Gastrocnemius medialis (tissue), 4 donors: Measurements from ENCODE around the gene ELMO2.

Experiments
- CTCF ChIP-seq, 5 experiments: fragments of 450-650 bp in 3 of 5; fragments of 200-600 bp in 2 of 5; sonication (generic) in 2 of 5; IDR thresholded peaks in 4 of 5; conservative IDR thresholded peaks in 1 of 5; 1 replicate in 4 of 5; 2 replicates in 1 of 5; pipeline ENCODE4 v1.5.1; 2016 to 2019; ENCODE audit warnings: antibody characterized with exemption in 5 of 5, mild to moderate bottlenecking in 3 of 5, moderate library complexity in 3 of 5
- POLR2A ChIP-seq, 2 donors: fragments of 450-650 bp; IDR thresholded peaks; one replicate each; pipeline ENCODE4 v1.6.1; 2017; ENCODE audit warnings: antibody characterized with exemption in 2 of 2, mild to moderate bottlenecking in 2 of 2, moderate library complexity in 2 of 2

DNA sequence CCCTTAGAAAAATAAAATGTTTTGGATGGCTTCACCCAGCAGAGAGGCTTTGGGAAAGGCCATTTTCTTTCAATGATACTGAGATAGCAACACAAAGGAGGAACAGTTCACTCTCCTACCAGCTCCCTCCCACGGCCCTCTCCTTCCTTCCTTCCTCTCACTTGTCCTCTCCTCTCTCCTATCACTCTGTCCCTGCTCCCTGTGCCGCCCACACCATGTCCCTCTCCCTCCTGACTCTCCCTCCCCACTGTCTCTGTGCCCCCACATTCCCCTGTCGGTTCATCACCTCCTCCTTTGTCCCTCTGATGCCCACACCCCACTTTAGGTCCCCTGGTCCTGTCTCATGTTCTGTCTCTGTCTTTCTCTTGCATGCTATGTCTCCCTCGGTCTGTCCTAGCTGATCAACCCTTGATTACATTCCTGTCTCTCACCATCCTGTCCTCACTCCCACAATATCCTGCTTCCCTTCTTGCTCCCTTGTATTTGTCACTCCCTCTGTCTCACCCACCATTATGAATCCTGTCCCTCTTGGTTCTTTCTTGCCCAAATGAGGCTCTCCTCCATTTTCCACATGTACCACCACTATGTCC lies 30.1 kb downstream of the ELMO2 start:
- TF ChIP-seq CTCF (IDR thresholded peaks at IDR 0.05 in 4 of 5, conservative IDR thresholded peaks at IDR 0.05 in 1 of 5) (no peak), POLR2A (IDR thresholded peaks at IDR 0.05) (no peak)
